Activated CD8-positive, alpha-beta memory T cell treated with anti-CD3 and anti-CD28 coated beads for 48 hours (primary cell): Measurements from ENCODE around the gene MACROD2.

ENCODE experiments used
- DNase-seq, 3 experiments: peaks; one replicate each; pipeline ENCODE4 v3.0.0-alpha.2; 2020; ENCODE audit warnings: low read depth in 2 of 3, low spot score in 2 of 3

MACROD2 gene

GRCh38 chr20:15064741-15065140, 1069.4 kb downstream of the MACROD2 start:
- no peak for DNase-seq

- DNase-seq, result no peak
These were observed 1070.5 kb downstream of the MACROD2 start for GRCh38 chr20:15065794-15066193.

- no peak for DNase-seq
These were observed 1073.2 kb downstream of the MACROD2 start for GRCh38 chr20:15068486-15068885.

GRCh38 chr20:15069355-15069754, 1074.0 kb downstream of the MACROD2 start:
- no peak for DNase-seq

GRCh38 chr20:15071085-15071808, 1075.9 kb downstream of the MACROD2 start:
- no peak for DNase-seq

- DNase-seq, result no peak
These were observed 1077.0 kb downstream of the MACROD2 start for GRCh38 chr20:15072316-15072715.

GRCh38 chr20:15075586-15075985, 1080.3 kb downstream of the MACROD2 start:
- DNase-seq, result no peak

- no peak for DNase-seq
These were observed 1081.5 kb downstream of the MACROD2 start for GRCh38 chr20:15076785-15077184.

GRCh38 chr20:15077733-15078250, 1082.5 kb downstream of the MACROD2 start:
- no peak for DNase-seq

- DNase-seq, result no peak
These were observed 1084.5 kb downstream of the MACROD2 start for GRCh38 chr20:15079594-15080340.

GRCh38 chr20:15081261-15081660, 1085.9 kb downstream of the MACROD2 start:
- no peak for DNase-seq

GRCh38 chr20:15091421-15092037, 1096.2 kb downstream of the MACROD2 start:
- DNase-seq, result no peak

GRCh38 chr20:15098351-15098750, 1103.0 kb downstream of the MACROD2 start:
- DNase-seq, result no peak

- no peak for DNase-seq
These were observed 1103.8 kb downstream of the MACROD2 start for GRCh38 chr20:15099130-15099529.

GRCh38 chr20:15100506-15101160, 1105.3 kb downstream of the MACROD2 start:
- DNase-seq, result no peak

GRCh38 chr20:15107931-15108330, 1112.6 kb downstream of the MACROD2 start:
- no peak for DNase-seq

- no peak for DNase-seq
These were observed 1114.2 kb downstream of the MACROD2 start for GRCh38 chr20:15109494-15109893.

- no peak for DNase-seq
These were observed 1116.3 kb downstream of the MACROD2 start for GRCh38 chr20:15111654-15112053.

GRCh38 chr20:15113144-15113773, 1117.9 kb downstream of the MACROD2 start:
- DNase-seq, result no peak

GRCh38 chr20:15119852-15120487, 1124.7 kb downstream of the MACROD2 start:
- DNase-seq, result no peak
